Heart left ventricle (tissue), 16 donors: ENCODE measurements around the gene PARD3. TPM values are rescaled to one million over a fixed set of nuclear protein-coding genes. Genes with fewer than 3 reads are reported as not detected.

Experiments used
- ATAC-seq, 4 donors: fragments of 200-7000 bp; cut with Tn5 transposase; one replicate each; pipeline ENCODE4 v1.9.1; 2020 to 2022; ENCODE audit warnings: moderate library complexity in 4 of 4, mild to moderate bottlenecking in 3 of 4, moderate number of reproducible peaks in 1 of 4
- DNase-seq, 5 donors: peaks; one replicate each; pipeline ENCODE4 v3.0.0-alpha.2; 2020
- H3K27ac ChIP-seq, 12 donors: fragments of 200-600 bp; sonication (generic) in 4 of 12; one replicate each; pipeline versions ENCODE4 v1.5.0 to v1.8.0; 2016 to 2022; ENCODE audit warnings: mild to moderate bottlenecking in 2 of 12
- H3K27me3 ChIP-seq, 9 donors: fragments of 200-600 bp; sonication (generic) in 2 of 9; one replicate each; pipeline versions ENCODE4 v1.5.1 to v1.8.0; 2016 to 2022; ENCODE audit warnings: mild to moderate bottlenecking in 3 of 9
- H3K36me3 ChIP-seq, 9 donors: fragments of 200-600 bp; sonication (generic) in 2 of 9; one replicate each; pipeline versions ENCODE4 v1.5.0 to v1.8.0; 2018 to 2022; ENCODE audit warnings: mild to moderate bottlenecking in 2 of 9
- H3K4me1 ChIP-seq, 12 donors: fragments of 200-600 bp; sonication (generic) in 4 of 12; one replicate each; pipeline versions ENCODE4 v1.5.0 to v1.8.0; 2016 to 2022; ENCODE audit warnings: mild to moderate bottlenecking in 3 of 12
- H3K4me3 ChIP-seq, 12 donors: fragments of 200-600 bp; sonication (generic) in 4 of 12; one replicate each; pipeline versions ENCODE4 v1.5.0 to v1.8.0; 2017 to 2022; ENCODE audit warnings: mild to moderate bottlenecking in 9 of 12, moderate library complexity in 4 of 12
- H3K9me3 ChIP-seq, 12 donors: fragments of 200-600 bp; sonication (generic) in 4 of 12; one replicate each; pipeline versions ENCODE4 v1.5.0 to v1.8.0; 2016 to 2022; ENCODE audit warnings: mild to moderate bottlenecking in 1 of 12
- CTCF ChIP-seq, 12 donors: fragments of 200-600 bp; sonication (generic) in 4 of 12; IDR thresholded peaks; one replicate each; pipeline versions ENCODE4 v1.5.0 to v1.8.0; 2018 to 2022; ENCODE audit warnings: antibody characterized with exemption in 12 of 12, mild to moderate bottlenecking in 5 of 12
- POLR2A ChIP-seq, 2 donors: fragments of 450-650 bp; IDR thresholded peaks; one replicate each; pipeline ENCODE4 v1.6.1; 2017; ENCODE audit warnings: antibody characterized with exemption in 2 of 2, mild to moderate bottlenecking in 2 of 2, moderate library complexity in 2 of 2
- WGBS, 4 donors: extraction: QIAGEN DNeasy Blood & Tissue Kit in 2 of 4; methylation state at CpG; one replicate each; pipeline versions ENCODE4 v1.1.5 to v1.1.7; 2013 to 2018; 5-methylcytosine and 5-hydroxymethylcytosine counted together
- intact Hi-C, 10 donors: fragments of 100-400 bp; cut with DNase I; formaldehyde crosslinking; loops; one replicate each; pipeline versions ENCODE4 v1.11.1 to v1.14.2; 2022
- polyA plus RNA-seq, 2 donors: library from polyadenylated mRNA; stranded (reverse); fragments of 200-250 nt; gene quantifications; one replicate each; pipeline ENCODE4 v1.2.3, GENCODE V29; 2013
- total RNA-seq, 9 donors: library from RNA; depleted of rRNA in 2 of 9; stranded (reverse); fragments of >200 nt in 2 of 9; fragmentation: NEBNext Ultra II Directional in 3 of 9; extraction: Animal tissue kit (Norgen Biotek cat#: 25700) in 3 of 9; gene quantifications; one replicate each; pipeline versions ENCODE4 v1.1.0 to v1.2.4, GENCODE V29; 2016 to 2023
- donor health status: ischemic (EF 13 %, LVEDD 7.1; RV severe dilation, severe dysfunction).
- donor health status: healthy with polysubstance abuse.
- donor health status: DM: no; HTN: yes; CAD: no.
- donor health status: DM: no; HTN: no; CAD: no.
- donor health status: ischemic (EF 25% LVEDD 6.9; RV normal size, moderate dysfunction).
- donor health status: ischemic (EF 25% LVEDD 5.7; RV mildly dilated, moderate dysfunction).
- donor health status: healthy.
- donor health status: DM: yes; HTN: yes; CAD: no.
- donor health status: ischemic (EF 35%, LVEDD 5.7; RV mildly dilated, moderate dysfunction).
- donor health status: nonischemic (EF 11% LVEDD 7.7; RV severe dilation, severe dysfunction).
- donor health status: DM: yes; HTN: yes; CAD: no.
- donor health status: PGD.
- donor health status: ischemic (EF 29% LVEDD 5.4; RV normal size, mild dysfunction).
- donor health status: nonischemic (EF 23%, LVEDD 6.1; RV moderate dilation, normal function).

Gene PARD3
- total and polyA plus RNA-seq, 11 donors = 24.8 to 69.7 (median 33.1) TPM

GRCh38 chr10:34408381-34408780 lies 406.7 kb downstream of the PARD3 start:
- Histone ChIP-seq H3K27ac (no peak overlapping the region), H3K9me3 (no peaks in the 10 kb centered on the region), H3K36me3 (no peaks in the 10 kb centered on the region), H3K27me3 (no peaks in the 10 kb centered on the region), H3K4me1 (peaks cover 0 to 18% (median 1%) of the 10 kb centered on the region in 12 donors), H3K4me3 (no peak overlapping the region)
- no peak for DNase-seq
- intact Hi-C loops = no loop called here
- 75 to 86% (median 78%) methylated on average over 2 of the region's 2 CpGs for WGBS, 4 donors
- ATAC-seq = no peak
- TF ChIP-seq CTCF (IDR thresholded peaks at IDR 0.05) = no peak
- TF ChIP-seq POLR2A (IDR thresholded peaks at IDR 0.05) = no peak

- Histone ChIP-seq H3K9me3 (no peaks in the 10 kb centered on the region), H3K27ac (no peak overlapping the region), H3K27me3 (no peaks in the 10 kb centered on the region), H3K36me3 (no peaks in the 10 kb centered on the region), H3K4me3 (no peak overlapping the region), H3K4me1 (peaks cover 0 to 18% (median 1%) of the 10 kb centered on the region in 12 donors)
- DNase-seq (peak in 3 of 5 donors; percentile 9 to 73 (median 51)), ATAC-seq (peak in 3 of 4 donors; percentile 49 to 93 (median 68))
- no peak for TF ChIP-seq POLR2A (IDR thresholded peaks at IDR 0.05)
- no peak for TF ChIP-seq CTCF (IDR thresholded peaks at IDR 0.05)
- 58 to 66% (median 61%) methylated on average over 7 of the region's 7 CpGs for WGBS, 4 donors
- intact Hi-C loops = no loop called here
Measured at GRCh38 chr10:34407324-34407805, 407.7 kb downstream of the PARD3 start.

GRCh38 chr10:34406463-34407323 lies 408.4 kb downstream of the PARD3 start:
- H3K27me3 ChIP-seq = no peaks in the 10 kb centered on the region
- no peaks in the 10 kb centered on the region for H3K36me3 ChIP-seq
- peaks cover 0 to 18% (median 1%) of the 10 kb centered on the region in 12 donors for H3K4me1 ChIP-seq
- no peaks in the 10 kb centered on the region for H3K9me3 ChIP-seq
- DNase-seq (no peak), ATAC-seq (no peak)
- intact Hi-C loops = no loop called here
- H3K4me3 ChIP-seq = no peak overlapping the region
- WGBS, 4 donors = 64 to 89% (median 72%) methylated on average over 4 of the region's 4 CpGs
- no peak overlapping the region for H3K27ac ChIP-seq
- TF ChIP-seq POLR2A (IDR thresholded peaks at IDR 0.05) = no peak

- WGBS, 4 donors = 75 to 84% (median 76%) methylated on average over 3 of the region's 3 CpGs
- Histone ChIP-seq H3K27ac (no peak overlapping the region), H3K27me3 (no peaks in the 10 kb centered on the region), H3K36me3 (no peaks in the 10 kb centered on the region), H3K9me3 (no peaks in the 10 kb centered on the region), H3K4me3 (no peak overlapping the region), H3K4me1 (peaks cover 0 to 18% (median 1%) of the 10 kb centered on the region in 12 donors)
- intact Hi-C loops = no loop called here
- TF ChIP-seq POLR2A (IDR thresholded peaks at IDR 0.05) = no peak
- TF ChIP-seq CTCF (IDR thresholded peaks at IDR 0.05) = no peak
- DNase-seq (no peak), ATAC-seq (no peak)
Measured at GRCh38 chr10:34405611-34406462, 409.3 kb downstream of the PARD3 start.
